Panc1 (cell line): ENCODE measurements around the gene ADAM33. TPM values are rescaled to one million over a fixed set of nuclear protein-coding genes. Genes with fewer than 3 reads are reported as not detected.

ENCODE experiments used
- ATAC-seq: fragments of 200-7000 bp; cut with Tn5 transposase; 2 replicates; pipeline ENCODE4 v1.9.1; 2020; ENCODE audit warnings: mild to moderate bottlenecking, moderate library complexity
- BruUV-seq: library from RNA; stranded (reverse); fragments of 400-500 nt; replicated peaks from 2 replicates; lab custom pipeline; 2021; lab: Mats Ljungman, UMichigan
- CTCF ChIA-PET: fragments of 300-600 bp; sonication (Branson Sonifier 250); formaldehyde crosslinking; loops from one replicate; lab custom pipeline; 2022; ENCODE audit warnings: antibody characterized with exemption; lab: Charles Lee
- POLR2A ChIA-PET: fragments of 300-600 bp; sonication (Branson Sonifier 250); formaldehyde crosslinking; loops from one replicate; lab custom pipeline; 2022; ENCODE audit warnings: antibody characterized with exemption; lab: Charles Lee
- DNase-seq: peaks from one replicate; pipeline ENCODE4 v3.0.0-alpha.2; 2010; ENCODE audit warnings: low read depth, low spot score
- H3K27ac ChIP-seq: 2 replicates; pipeline ENCODE4 v1.5.1; 2011; ENCODE audit warnings: mild to moderate bottlenecking, low read length, inconsistent platforms
- H3K27me3 ChIP-seq: fragments of 200-500 bp; sonication (Bioruptor generic); 2 replicates; pipeline ENCODE4 v1.6.0; 2014; ENCODE audit warnings: low read length, inconsistent platforms; ENCODE audit not compliant: control insufficient read depth, insufficient read depth
- H3K36me3 ChIP-seq: fragments of 200-500 bp; sonication (Bioruptor generic); 2 replicates; pipeline ENCODE4 v1.5.1; 2014; ENCODE audit warnings: inconsistent platforms, mild to moderate bottlenecking, low read length, moderate library complexity; ENCODE audit not compliant: control insufficient read depth, insufficient read depth
- H3K4me1 ChIP-seq: 2 replicates; pipeline ENCODE4 v1.5.1; 2011; ENCODE audit warnings: inconsistent platforms, mild to moderate bottlenecking, low read length, moderate library complexity; ENCODE audit not compliant: control insufficient read depth, insufficient read depth
- H3K4me3 ChIP-seq, 2 experiments: 2 replicates each; pipeline ENCODE4 v1.5.1; 2011 to 2012; ENCODE audit warnings: low read depth in 2 of 2, low read length in 2 of 2, mild to moderate bottlenecking in 2 of 2, inconsistent platforms in 1 of 2, moderate library complexity in 1 of 2
- H3K9me3 ChIP-seq: fragments of 200-500 bp; sonication (Bioruptor generic); 2 replicates; pipeline ENCODE4 v1.5.1; 2014; ENCODE audit warnings: low read depth, mild to moderate bottlenecking, inconsistent platforms, low read length, moderate library complexity; ENCODE audit not compliant: control insufficient read depth, insufficient read depth
- CTCF ChIP-seq: fragments of 450-650 bp; IDR thresholded peaks from 2 replicates; pipeline ENCODE4 v1.5.1; 2017; ENCODE audit warnings: mild to moderate bottlenecking
- POLR2AphosphoS5 ChIP-seq: IDR thresholded peaks from 2 replicates; pipeline ENCODE4 v1.6.1; 2012; ENCODE audit warnings: mild to moderate bottlenecking, low read depth, low read length, moderate library complexity
- REST ChIP-seq, 2 experiments: IDR thresholded peaks; 2 replicates each; pipeline ENCODE4 v1.6.1; 2011 to 2012; ENCODE audit warnings: low read depth in 2 of 2, control low read depth in 1 of 2, low read length in 1 of 2, mild to moderate bottlenecking in 1 of 2, moderate library complexity in 1 of 2; ENCODE audit not compliant: insufficient read depth in 1 of 2
- SIN3A ChIP-seq: IDR thresholded peaks from 2 replicates; pipeline ENCODE4 v1.6.1; 2012; ENCODE audit warnings: low read depth, mild to moderate bottlenecking, low read length, moderate library complexity, borderline replicate concordance; ENCODE audit not compliant: insufficient read depth
- TCF7L2 ChIP-seq: IDR thresholded peaks from 2 replicates; pipeline ENCODE4 v1.6.1; 2011; ENCODE audit warnings: mild to moderate bottlenecking, low read depth, low read length, inconsistent platforms
- in situ Hi-C: cut with HindIII; loops from 2 replicates; pipeline ENCODE4 v1.10.0; 2016; ENCODE audit warnings: low sequenced_read_pairs, low pct_unique_long_range_greater_than_20kb
- intact Hi-C: fragments of 100-400 bp; cut with micrococcal nuclease; formaldehyde crosslinking; loops from one replicate; pipeline ENCODE4 v1.10.0; 2022; ENCODE audit not compliant: unreplicated experiment
- total RNA-seq: library from RNA; stranded (reverse); gene quantifications from one replicate; pipeline ENCODE4 v1.2.1, GENCODE V29; 2021; ENCODE audit not compliant: unreplicated experiment

Gene ADAM33
- total RNA-seq, 1 experiment from 2014 or later = 0.62 TPM

- TF ChIP-seq TCF7L2 (no peak), SIN3A (no peak), CTCF (no peak), REST (IDR thresholded peaks at IDR 0.05; ENCODE audit: insufficient read depth in 1 of 2, low read depth in 2 of 2, low read length in 1 of 2) (no peak), POLR2AphosphoS5 (no peak)
- Histone ChIP-seq H3K27me3 (no peaks in the 10 kb centered on the region), H3K9me3 (no peaks in the 10 kb centered on the region), H3K36me3 (no peaks in the 10 kb centered on the region), H3K27ac (no peak overlapping the region), H3K4me3 (no peak overlapping the region), H3K4me1 (0 out of 2 replicates have a peak, but pooled peaks cover 2% of the 10 kb centered on the region)
- POLR2A ChIA-PET = no interaction called here
- CTCF ChIA-PET = no interaction called here
- in situ Hi-C loops = no loop called here
- no TSS peak for BruUV-seq
- intact Hi-C loops = no loop called here
- no peak for DNase-seq
- no peak for ATAC-seq
Measured at GRCh38 chr20:3653921-3654320, 27.9 kb downstream of the ADAM33 start.

- ChIA-PET POLR2A (interaction anchor here (0.5 kb wide), 1 partner anchor 352 kb away, joined by 9 read pairs; no protein-coding TSS in a partner anchor), CTCF (no interaction called here)
- in situ Hi-C loops (no loop called here), intact Hi-C loops (no loop called here)
- Histone ChIP-seq H3K36me3 (no peaks in the 10 kb centered on the region), H3K27me3 (no peaks in the 10 kb centered on the region), H3K27ac (no peak overlapping the region), H3K4me3 (no peak overlapping the region), H3K9me3 (no peaks in the 10 kb centered on the region), H3K4me1 (no peaks in the 10 kb centered on the region)
- ATAC-seq (no peak), DNase-seq (no peak)
- TF ChIP-seq REST (IDR thresholded peaks at IDR 0.05; ENCODE audit: insufficient read depth in 1 of 2, low read depth in 2 of 2, low read length in 1 of 2) (no peak), TCF7L2 (no peak)
- no TSS peak for BruUV-seq
Measured at GRCh38 chr20:3652676-3653596, 28.9 kb downstream of the ADAM33 start.
